ENCODE results near the gene TSFM. TPM values are rescaled to one million over a fixed set of nuclear protein-coding genes. Genes with fewer than 3 reads are reported as not detected.

The TSFM gene
- total RNA-seq, 1 experiment from 2014 or later: 40.3 TPM

- no peak overlapping the region for H3K27ac ChIP-seq (ENCODE audit: low read length)
- BruUV-seq (replicated peaks): no TSS peak
- in situ Hi-C loops (cut with HindIII; ENCODE audit: low pct_unique_long_range_greater_than_20kb, low sequenced_read_pairs): no loop called here
- CTCF ChIA-PET: interaction anchor here (0.8 kb wide), 1 partner anchor 87 kb away, joined by 3 read pairs; no protein-coding TSS in a partner anchor
- POLR2A ChIA-PET: no interaction called here
- intact Hi-C loops (cut with micrococcal nuclease; ENCODE audit: unreplicated experiment): no loop called here
- H3K36me3 ChIP-seq (ENCODE audit: control insufficient read depth, insufficient read depth, low read length): no peaks in the 10 kb centered on the region
- no peaks in the 10 kb centered on the region for H3K27me3 ChIP-seq (ENCODE audit: control insufficient read depth, insufficient read depth, low read length)
- H3K4me3 ChIP-seq (ENCODE audit: low read depth in 2 of 2, low read length in 2 of 2): no peak overlapping the region
- DNase-seq (ENCODE audit: low read depth, low spot score): no peak
- no peaks in the 10 kb centered on the region for H3K4me1 ChIP-seq (ENCODE audit: control insufficient read depth, insufficient read depth, low read length)
- ATAC-seq: no peak
- no peak for TF ChIP-seq TCF7L2 (IDR thresholded peaks at IDR 0.05; ENCODE audit: low read depth, low read length)
- no peak for TF ChIP-seq REST (IDR thresholded peaks at IDR 0.05; ENCODE audit: insufficient read depth in 1 of 2, low read depth in 2 of 2, low read length in 1 of 2)
- TF ChIP-seq SIN3A (IDR thresholded peaks at IDR 0.05; ENCODE audit: borderline replicate concordance, insufficient read depth, low read depth, low read length): no peak
- TF ChIP-seq POLR2AphosphoS5 (IDR thresholded peaks at IDR 0.05; ENCODE audit: low read depth, low read length): no peak
- TF ChIP-seq CTCF (IDR thresholded peaks at IDR 0.05): no peak
- no peaks in the 10 kb centered on the region for H3K9me3 ChIP-seq (ENCODE audit: control insufficient read depth, insufficient read depth, low read depth, low read length)
Measured at GRCh38 chr12:57810450-57810849, 27.9 kb downstream of the TSFM start.

GRCh38 chr12:57811028-57811755, 28.6 kb downstream of the TSFM start:
- no peak for TF ChIP-seq SIN3A (IDR thresholded peaks at IDR 0.05; ENCODE audit: borderline replicate concordance, insufficient read depth, low read depth, low read length)
- no peak for TF ChIP-seq CTCF (IDR thresholded peaks at IDR 0.05)
- TF ChIP-seq REST (IDR thresholded peaks at IDR 0.05; ENCODE audit: insufficient read depth in 1 of 2, low read depth in 2 of 2, low read length in 1 of 2): no peak
- no peak overlapping the region for H3K4me3 ChIP-seq (ENCODE audit: low read depth in 2 of 2, low read length in 2 of 2)
- POLR2A ChIA-PET: interaction anchor here (0.7 kb wide), 1 partner anchor 10 kb away, joined by 3 read pairs; no protein-coding TSS in a partner anchor
- intact Hi-C loops (cut with micrococcal nuclease; ENCODE audit: unreplicated experiment) (no loop called here), in situ Hi-C loops (cut with HindIII; ENCODE audit: low pct_unique_long_range_greater_than_20kb, low sequenced_read_pairs) (no loop called here)
- ATAC-seq (no peak), DNase-seq (ENCODE audit: low read depth, low spot score) (no peak)
- no peaks in the 10 kb centered on the region for H3K4me1 ChIP-seq (ENCODE audit: control insufficient read depth, insufficient read depth, low read length)
- no peaks in the 10 kb centered on the region for H3K36me3 ChIP-seq (ENCODE audit: control insufficient read depth, insufficient read depth, low read length)
- CTCF ChIA-PET: interaction anchor here (0.5 kb wide), 1 partner anchor 21 kb away, joined by 7 read pairs; no protein-coding TSS in a partner anchor
- no TSS peak for BruUV-seq (replicated peaks)
- no peaks in the 10 kb centered on the region for H3K9me3 ChIP-seq (ENCODE audit: control insufficient read depth, insufficient read depth, low read depth, low read length)
- H3K27ac ChIP-seq (ENCODE audit: low read length): no peak overlapping the region
- no peaks in the 10 kb centered on the region for H3K27me3 ChIP-seq (ENCODE audit: control insufficient read depth, insufficient read depth, low read length)

All from Panc1 (cell line).